Adrenal gland (tissue), 12 donors: ENCODE data around the gene PTPRO. TPM values are rescaled to one million over a fixed set of nuclear protein-coding genes. Genes with fewer than 3 reads are reported as not detected.

ENCODE experiments used
- DNase-seq, 7 donors: peaks; one replicate each; pipeline ENCODE4 v3.0.0-alpha.2; 2019 to 2020
- H3K27ac ChIP-seq, 5 donors: fragments of 200-600 bp; sonication (generic) in 4 of 5; 1 replicate in 3 of 5; 2 replicates in 2 of 5; pipeline versions ENCODE4 v1.5.1 to v1.8.0; 2016 to 2020; ENCODE audit warnings: mild to moderate bottlenecking in 1 of 5
- H3K27me3 ChIP-seq: fragments of 200-600 bp; 2 replicates; pipeline ENCODE4 v1.8.0; 2021
- H3K36me3 ChIP-seq, 2 donors: fragments of 200-600 bp; replicated peaks in 1 of 2; 1 replicate in 1 of 2; 2 replicates in 1 of 2; pipeline versions ENCODE4 v1.5.1 to v1.8.0; 2018 to 2022
- H3K4me1 ChIP-seq, 2 donors: fragments of 200-600 bp; replicated peaks in 1 of 2; 1 replicate in 1 of 2; 2 replicates in 1 of 2; pipeline versions ENCODE4 v1.5.1 to v1.8.0; 2018 to 2021
- H3K4me3 ChIP-seq, 4 donors: fragments of 200-600 bp; sonication (generic) in 3 of 4; one replicate each; pipeline ENCODE4 v1.5.1; 2016 to 2018
- H3K9me3 ChIP-seq, 3 donors: fragments of 200-600 bp; sonication (generic) in 1 of 3; replicated peaks in 1 of 3; 1 replicate in 2 of 3; 2 replicates in 1 of 3; pipeline versions ENCODE4 v1.5.1 to v1.8.0; 2016 to 2021
- POLR2A ChIP-seq, 2 donors: fragments of 450-650 bp; IDR thresholded peaks; one replicate each; pipeline ENCODE4 v1.6.1; 2017; ENCODE audit warnings: antibody characterized with exemption in 2 of 2, mild to moderate bottlenecking in 2 of 2, moderate library complexity in 1 of 2
- WGBS, 4 donors: extraction: QIAGEN DNeasy Blood & Tissue Kit in 2 of 4; methylation state at CpG; one replicate each; pipeline versions ENCODE4 v1.1.5 to v1.1.7; 2013 to 2017; 5-methylcytosine and 5-hydroxymethylcytosine counted together
- intact Hi-C, 2 donors: fragments of 100-400 bp; cut with DNase I; formaldehyde crosslinking; loops; one replicate each; pipeline versions ENCODE4 v1.14.1 to v1.15.0; 2022 to 2023
- polyA plus RNA-seq, 3 donors: library from polyadenylated mRNA; stranded (reverse); fragments of 200-250 nt in 2 of 3; fragments of 350-450 nt in 1 of 3; fragmentation: Illumina TruSeq in 1 of 3; extraction: RNeasy Lipid Tissue Mini Kit (QIAGEN cat#74804) in 1 of 3; gene quantifications; one replicate each; pipeline ENCODE4 v1.2.3, GENCODE V29; 2013 to 2014
- total RNA-seq, 9 donors: library from RNA; depleted of rRNA in 4 of 9; stranded (reverse); fragments of >200 nt in 4 of 9; fragments of 120-200 nt in 1 of 9; fragmentation: NEBNext Ultra II Directional in 1 of 9; extraction: Animal tissue kit (Norgen Biotek cat#: 25700) in 1 of 9; gene quantifications; one replicate each; pipeline versions ENCODE4 v1.1.0 to v1.2.4, GENCODE V29; 2013 to 2023
- TF ChIP-seq, protein P1 (sequence below), 6 experiments: fragments of 450-650 bp in 4 of 6; fragments of 200-600 bp in 2 of 6; sonication (generic) in 1 of 6; IDR thresholded peaks; 1 replicate in 5 of 6; 2 replicates in 1 of 6; pipeline versions ENCODE4 v1.5.1 to v1.8.0; 2016 to 2021; ENCODE audit warnings: antibody characterized with exemption in 6 of 6, mild to moderate bottlenecking in 2 of 6, moderate library complexity in 1 of 6
- donor health status: healthy with polysubstance abuse.
- donor health status: Bipolar disorder and iron deficiency.
- donor health status: DM: yes; HTN: yes; CAD: no.
- donor health status: DM: no; HTN: no; CAD: no.
- donor health status: DM: no; HTN: no; CAD: no.
- donor health status: DM: yes; HTN: yes; CAD: no.

PTPRO gene
- total and polyA plus RNA-seq, 12 donors: 0.36 to 11.5 (median 2.6) TPM

- no peaks in the 10 kb centered on the region for H3K4me1 ChIP-seq
- no peak overlapping the region for H3K4me3 ChIP-seq
- TF ChIP-seq POLR2A (IDR thresholded peaks at IDR 0.05): no peak
- TF ChIP-seq, protein P1, sequence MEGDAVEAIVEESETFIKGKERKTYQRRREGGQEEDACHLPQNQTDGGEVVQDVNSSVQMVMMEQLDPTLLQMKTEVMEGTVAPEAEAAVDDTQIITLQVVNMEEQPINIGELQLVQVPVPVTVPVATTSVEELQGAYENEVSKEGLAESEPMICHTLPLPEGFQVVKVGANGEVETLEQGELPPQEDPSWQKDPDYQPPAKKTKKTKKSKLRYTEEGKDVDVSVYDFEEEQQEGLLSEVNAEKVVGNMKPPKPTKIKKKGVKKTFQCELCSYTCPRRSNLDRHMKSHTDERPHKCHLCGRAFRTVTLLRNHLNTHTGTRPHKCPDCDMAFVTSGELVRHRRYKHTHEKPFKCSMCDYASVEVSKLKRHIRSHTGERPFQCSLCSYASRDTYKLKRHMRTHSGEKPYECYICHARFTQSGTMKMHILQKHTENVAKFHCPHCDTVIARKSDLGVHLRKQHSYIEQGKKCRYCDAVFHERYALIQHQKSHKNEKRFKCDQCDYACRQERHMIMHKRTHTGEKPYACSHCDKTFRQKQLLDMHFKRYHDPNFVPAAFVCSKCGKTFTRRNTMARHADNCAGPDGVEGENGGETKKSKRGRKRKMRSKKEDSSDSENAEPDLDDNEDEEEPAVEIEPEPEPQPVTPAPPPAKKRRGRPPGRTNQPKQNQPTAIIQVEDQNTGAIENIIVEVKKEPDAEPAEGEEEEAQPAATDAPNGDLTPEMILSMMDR (IDR thresholded peaks at IDR 0.05): no peak
- H3K9me3 ChIP-seq: no peaks in the 10 kb centered on the region
- intact Hi-C loops: no loop called here
- H3K36me3 ChIP-seq: no peaks in the 10 kb centered on the region
- H3K27ac ChIP-seq: no peak overlapping the region
- 42 to 62% (median 48%) methylated on average over 3 of the region's 3 CpGs for WGBS, 4 donors
- H3K27me3 ChIP-seq: peaks cover under 1% of the 10 kb centered on the region
- DNase-seq: no peak
These were observed 89.5 kb downstream of the PTPRO start for GRCh38 chr12:15411842-15412241.

DNA sequence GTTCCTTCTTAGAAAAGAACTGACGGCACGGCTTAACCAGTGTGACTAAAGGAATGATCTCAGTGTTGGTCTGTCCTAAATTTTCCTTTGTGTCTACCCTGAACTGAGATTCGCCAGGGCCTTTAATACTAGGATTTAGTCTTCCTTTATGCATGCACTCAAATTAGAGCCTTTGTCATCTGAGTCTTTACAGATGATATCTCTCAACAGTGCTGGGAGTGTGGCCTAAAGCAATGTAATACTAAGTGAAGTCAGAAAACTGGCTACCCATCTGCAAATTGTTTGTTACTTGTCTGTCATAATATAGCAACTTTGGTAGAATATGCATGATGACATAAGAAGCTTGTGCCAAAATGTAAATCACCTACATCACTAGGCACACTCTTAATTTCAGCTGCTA lies 95.4 kb downstream of the PTPRO start:
- TF ChIP-seq, protein P1 (IDR thresholded peaks at IDR 0.05): no peak
- no peak for TF ChIP-seq POLR2A (IDR thresholded peaks at IDR 0.05)
- no peaks in the 10 kb centered on the region for H3K27me3 ChIP-seq
- H3K27ac ChIP-seq: no peak overlapping the region
- H3K4me1 ChIP-seq: no peaks in the 10 kb centered on the region
- no peak overlapping the region for H3K4me3 ChIP-seq
- 78 to 86% (median 83%) methylated on average over 3 of the region's 3 CpGs for WGBS, 4 donors
- intact Hi-C loops: no loop called here
- no peak for DNase-seq
- H3K9me3 ChIP-seq: no peaks in the 10 kb centered on the region
- no peaks in the 10 kb centered on the region for H3K36me3 ChIP-seq

GRCh38 chr12:15423629-15424028 lies 101.3 kb downstream of the PTPRO start:
- WGBS, 4 donors: 44 to 59% (median 53%) methylated on average over 2 of the region's 2 CpGs
- H3K9me3 ChIP-seq: no peaks in the 10 kb centered on the region
- no peak for DNase-seq
- H3K36me3 ChIP-seq: no peaks in the 10 kb centered on the region
- no peak overlapping the region for H3K4me3 ChIP-seq
- intact Hi-C loops: no loop called here
- H3K4me1 ChIP-seq: no peaks in the 10 kb centered on the region
- no peak overlapping the region for H3K27ac ChIP-seq
- no peaks in the 10 kb centered on the region for H3K27me3 ChIP-seq
- TF ChIP-seq, protein P1 (IDR thresholded peaks at IDR 0.05): no peak
- no peak for TF ChIP-seq POLR2A (IDR thresholded peaks at IDR 0.05)

DNA sequence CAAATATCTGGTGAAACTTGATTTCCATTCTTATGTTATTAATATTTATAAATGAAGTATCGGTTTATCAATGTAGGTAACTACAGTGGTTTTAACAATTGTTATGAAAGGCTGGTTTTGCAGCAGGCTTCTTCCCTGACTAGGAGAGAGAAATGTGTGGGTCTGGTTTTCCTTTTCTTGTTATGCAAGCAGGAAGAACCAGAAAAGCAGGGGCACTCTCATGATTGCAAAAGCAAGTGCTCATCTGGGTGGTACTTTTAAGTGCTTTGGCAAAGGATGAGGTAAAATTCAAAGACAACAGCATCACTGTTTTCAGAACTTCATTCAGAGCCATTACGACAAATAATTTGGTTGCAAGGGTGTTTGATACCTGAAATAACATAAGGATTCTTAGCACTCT lies 105.6 kb downstream of the PTPRO start:
- Histone ChIP-seq H3K9me3 (no peaks in the 10 kb centered on the region), H3K27me3 (no peaks in the 10 kb centered on the region), H3K27ac (no peak overlapping the region), H3K36me3 (no peaks in the 10 kb centered on the region), H3K4me3 (no peak overlapping the region), H3K4me1 (no peaks in the 10 kb centered on the region)
- intact Hi-C loops: no loop called here
- WGBS, 4 donors: 79 to 86% (median 83%) methylated on average over 2 of the region's 2 CpGs
- no peak for TF ChIP-seq POLR2A (IDR thresholded peaks at IDR 0.05)
- TF ChIP-seq, protein P1 (IDR thresholded peaks at IDR 0.05): no peak
- DNase-seq: no peak
